ENCODE data around the gene ZNF385C. TPM values are rescaled to one million over a fixed set of nuclear protein-coding genes. Genes with fewer than 3 reads are reported as not detected.

The ZNF385C gene
- total RNA-seq, 1 experiment from 2014 or later: 1.7 TPM

DNA sequence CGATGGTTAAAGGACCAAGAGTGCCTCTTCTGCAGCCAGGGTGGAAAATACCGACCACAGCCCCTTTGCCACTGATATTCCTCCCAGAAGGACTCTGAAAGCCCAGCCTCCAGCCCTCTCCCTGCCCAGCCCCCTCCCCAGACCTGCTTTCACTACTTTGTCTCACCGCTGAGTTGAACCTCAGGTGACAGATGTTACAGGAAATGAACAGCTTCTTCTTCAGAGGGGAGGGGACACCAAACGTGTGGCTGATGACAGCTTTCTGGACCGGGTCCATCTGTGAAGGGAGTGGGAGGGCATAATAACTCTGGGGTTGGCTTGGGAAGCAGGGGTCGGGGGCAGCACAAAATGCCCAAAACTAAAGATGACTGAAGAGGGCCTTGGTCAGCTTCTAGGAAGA lies 64.2 kb downstream of the ZNF385C start:
- Histone ChIP-seq H3K9me2 (ENCODE audit: insufficient read depth) (no peaks in the 10 kb centered on the region), H3K4me1 (replicated peaks; ENCODE audit: insufficient read depth) (no peaks in the 10 kb centered on the region), H3K36me3 (ENCODE audit: low read depth) (no peaks in the 10 kb centered on the region), H3K27ac (no peak overlapping the region), H4K20me1 (ENCODE audit: insufficient read depth) (no peaks in the 10 kb centered on the region), H3K4me2 (no peak overlapping the region), H3K79me2 (ENCODE audit: low read depth) (no peaks in the 10 kb centered on the region), H2AFZ (no peak overlapping the region), H3K27me3 (ENCODE audit: insufficient read depth, low read depth) (no peaks in the 10 kb centered on the region), H3K4me3 (no peak overlapping the region), H3F3A (ENCODE audit: insufficient read depth, low read depth) (no peaks in the 10 kb centered on the region), H3K9me3 (ENCODE audit: insufficient read depth, low read depth) (no peaks in the 10 kb centered on the region)
- ChIA-PET POLR2A (ENCODE audit: unreplicated experiment) (no interaction called here), CTCF (no interaction called here)
- intact Hi-C loops (cut with micrococcal nuclease; ENCODE audit: unreplicated experiment): no loop called here
- DNase-seq: no peak
- BruUV-seq (replicated peaks): no TSS peak
- TF ChIP-seq, protein P1, sequence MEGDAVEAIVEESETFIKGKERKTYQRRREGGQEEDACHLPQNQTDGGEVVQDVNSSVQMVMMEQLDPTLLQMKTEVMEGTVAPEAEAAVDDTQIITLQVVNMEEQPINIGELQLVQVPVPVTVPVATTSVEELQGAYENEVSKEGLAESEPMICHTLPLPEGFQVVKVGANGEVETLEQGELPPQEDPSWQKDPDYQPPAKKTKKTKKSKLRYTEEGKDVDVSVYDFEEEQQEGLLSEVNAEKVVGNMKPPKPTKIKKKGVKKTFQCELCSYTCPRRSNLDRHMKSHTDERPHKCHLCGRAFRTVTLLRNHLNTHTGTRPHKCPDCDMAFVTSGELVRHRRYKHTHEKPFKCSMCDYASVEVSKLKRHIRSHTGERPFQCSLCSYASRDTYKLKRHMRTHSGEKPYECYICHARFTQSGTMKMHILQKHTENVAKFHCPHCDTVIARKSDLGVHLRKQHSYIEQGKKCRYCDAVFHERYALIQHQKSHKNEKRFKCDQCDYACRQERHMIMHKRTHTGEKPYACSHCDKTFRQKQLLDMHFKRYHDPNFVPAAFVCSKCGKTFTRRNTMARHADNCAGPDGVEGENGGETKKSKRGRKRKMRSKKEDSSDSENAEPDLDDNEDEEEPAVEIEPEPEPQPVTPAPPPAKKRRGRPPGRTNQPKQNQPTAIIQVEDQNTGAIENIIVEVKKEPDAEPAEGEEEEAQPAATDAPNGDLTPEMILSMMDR (conservative IDR thresholded peaks at IDR 0.05): no peak
- no peak for TF ChIP-seq EZH2 (IDR thresholded peaks at IDR 0.05; ENCODE audit: low read depth)

DNA sequence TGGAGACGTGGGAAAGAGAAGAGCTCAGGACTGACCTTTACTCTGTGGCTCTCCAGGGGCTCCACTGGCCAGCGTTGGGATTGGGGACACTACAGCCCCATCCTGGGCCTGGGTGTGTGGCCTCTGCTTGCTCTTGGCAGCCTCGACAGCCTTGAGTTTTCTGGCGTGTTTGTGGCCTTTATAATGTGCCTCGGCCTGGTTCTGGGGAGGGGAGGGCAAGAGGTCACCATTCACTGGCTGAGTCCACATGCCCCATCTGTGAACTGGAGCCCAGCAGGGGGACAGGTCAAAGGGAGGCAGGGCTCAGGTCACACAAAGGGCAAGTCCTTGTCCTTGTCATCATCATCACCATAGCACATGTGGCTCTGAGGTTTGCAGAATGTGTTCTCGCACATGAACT lies 66.7 kb downstream of the ZNF385C start:
- H3K4me3 ChIP-seq: no peak overlapping the region

DNA sequence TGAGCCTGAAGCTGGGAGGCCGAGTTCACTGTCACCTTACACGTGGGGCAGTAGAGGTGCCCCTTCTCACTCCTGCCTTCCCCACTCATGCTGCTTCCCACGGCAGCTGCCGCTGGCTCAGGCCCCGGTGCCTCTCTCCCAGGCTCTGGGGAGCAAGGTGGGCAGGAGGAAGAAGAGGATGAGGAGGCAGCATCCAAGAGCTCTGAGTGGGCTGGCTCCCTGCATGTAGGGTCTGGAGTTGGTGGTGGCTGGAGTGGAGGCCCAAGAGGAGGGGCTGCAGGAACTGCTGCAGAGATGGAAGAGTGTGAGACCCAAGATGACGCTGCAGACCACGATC lies 69.5 kb downstream of the ZNF385C start:
- Histone ChIP-seq H3K4me3 (no peak overlapping the region), H3K4me2 (no peak overlapping the region), H4K20me1 (ENCODE audit: insufficient read depth) (no peaks in the 10 kb centered on the region; the same call in 1 of the 2 replicates), H3K27ac (no peak overlapping the region), H2AFZ (no peak overlapping the region), H3K36me3 (ENCODE audit: low read depth) (no peaks in the 10 kb centered on the region), H3K9me3 (ENCODE audit: insufficient read depth, low read depth) (no peaks in the 10 kb centered on the region), H3F3A (ENCODE audit: insufficient read depth, low read depth) (peaks cover 25% of the 10 kb centered on the region), H3K4me1 (replicated peaks; ENCODE audit: insufficient read depth) (peaks cover 23% of the 10 kb centered on the region), H3K9me2 (ENCODE audit: insufficient read depth) (no peaks in the 10 kb centered on the region), H3K79me2 (ENCODE audit: low read depth) (no peaks in the 10 kb centered on the region), H3K27me3 (ENCODE audit: insufficient read depth, low read depth) (no peaks in the 10 kb centered on the region)
- no peak for DNase-seq
- ChIA-PET POLR2A (ENCODE audit: unreplicated experiment) (interaction anchor here (0.6 kb wide), 1 partner anchor 979 kb away, joined by 3 read pairs; no protein-coding TSS in a partner anchor), CTCF (no interaction called here)
- no TSS peak for BruUV-seq (replicated peaks)
- TF ChIP-seq EZH2 (IDR thresholded peaks at IDR 0.05; ENCODE audit: low read depth): no peak
- TF ChIP-seq, protein P1 (conservative IDR thresholded peaks at IDR 0.05): no peak
- intact Hi-C loops (cut with micrococcal nuclease; ENCODE audit: unreplicated experiment): loop anchor here (10.0 kb wide), 1 partner anchor 296 kb away; no protein-coding TSS in a partner anchor

More for the DNA sequence above, 66.7 kb downstream of the ZNF385C start:
- DNase-seq: no peak
- H3K27ac ChIP-seq: no peak overlapping the region
- H3F3A ChIP-seq (ENCODE audit: insufficient read depth, low read depth): no peaks in the 10 kb centered on the region
- H3K27me3 ChIP-seq (ENCODE audit: insufficient read depth, low read depth): no peaks in the 10 kb centered on the region
- H3K36me3 ChIP-seq (ENCODE audit: low read depth): no peaks in the 10 kb centered on the region
- no peaks in the 10 kb centered on the region for H3K79me2 ChIP-seq (ENCODE audit: low read depth)
- H3K9me3 ChIP-seq (ENCODE audit: insufficient read depth, low read depth): no peaks in the 10 kb centered on the region
- no peak overlapping the region for H3K4me2 ChIP-seq
- TF ChIP-seq EZH2 (IDR thresholded peaks at IDR 0.05; ENCODE audit: low read depth): no peak
- TF ChIP-seq, protein P1 (conservative IDR thresholded peaks at IDR 0.05): no peak
- H3K4me1 ChIP-seq (replicated peaks; ENCODE audit: insufficient read depth): no peaks in the 10 kb centered on the region
- H2AFZ ChIP-seq: no peak overlapping the region
- no peaks in the 10 kb centered on the region for H3K9me2 ChIP-seq (ENCODE audit: insufficient read depth)
- no peaks in the 10 kb centered on the region for H4K20me1 ChIP-seq (ENCODE audit: insufficient read depth)
- no TSS peak for BruUV-seq (replicated peaks)
- ChIA-PET POLR2A (ENCODE audit: unreplicated experiment) (no interaction called here), CTCF (no interaction called here)
- intact Hi-C loops (cut with micrococcal nuclease; ENCODE audit: unreplicated experiment): no loop called here

Data from PC-9 (cell line).